ENCODE results near the gene SEC22A. TPM values are rescaled to one million over a fixed set of nuclear protein-coding genes. Genes with fewer than 3 reads are reported as not detected.

SEC22A gene, protein sequence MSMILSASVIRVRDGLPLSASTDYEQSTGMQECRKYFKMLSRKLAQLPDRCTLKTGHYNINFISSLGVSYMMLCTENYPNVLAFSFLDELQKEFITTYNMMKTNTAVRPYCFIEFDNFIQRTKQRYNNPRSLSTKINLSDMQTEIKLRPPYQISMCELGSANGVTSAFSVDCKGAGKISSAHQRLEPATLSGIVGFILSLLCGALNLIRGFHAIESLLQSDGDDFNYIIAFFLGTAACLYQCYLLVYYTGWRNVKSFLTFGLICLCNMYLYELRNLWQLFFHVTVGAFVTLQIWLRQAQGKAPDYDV
- 9.5 TPM for total RNA-seq
- long read RNA-seq, transcript SEC22A-210 (7 exons, 972 nt), result major isoform, 14 of 17 reads
- long read RNA-seq, partial matches to known transcripts, result 1 of 17 reads
- long read RNA-seq, other reads (novel, unspliced or antisense), result 2 of 17 reads

DNA sequence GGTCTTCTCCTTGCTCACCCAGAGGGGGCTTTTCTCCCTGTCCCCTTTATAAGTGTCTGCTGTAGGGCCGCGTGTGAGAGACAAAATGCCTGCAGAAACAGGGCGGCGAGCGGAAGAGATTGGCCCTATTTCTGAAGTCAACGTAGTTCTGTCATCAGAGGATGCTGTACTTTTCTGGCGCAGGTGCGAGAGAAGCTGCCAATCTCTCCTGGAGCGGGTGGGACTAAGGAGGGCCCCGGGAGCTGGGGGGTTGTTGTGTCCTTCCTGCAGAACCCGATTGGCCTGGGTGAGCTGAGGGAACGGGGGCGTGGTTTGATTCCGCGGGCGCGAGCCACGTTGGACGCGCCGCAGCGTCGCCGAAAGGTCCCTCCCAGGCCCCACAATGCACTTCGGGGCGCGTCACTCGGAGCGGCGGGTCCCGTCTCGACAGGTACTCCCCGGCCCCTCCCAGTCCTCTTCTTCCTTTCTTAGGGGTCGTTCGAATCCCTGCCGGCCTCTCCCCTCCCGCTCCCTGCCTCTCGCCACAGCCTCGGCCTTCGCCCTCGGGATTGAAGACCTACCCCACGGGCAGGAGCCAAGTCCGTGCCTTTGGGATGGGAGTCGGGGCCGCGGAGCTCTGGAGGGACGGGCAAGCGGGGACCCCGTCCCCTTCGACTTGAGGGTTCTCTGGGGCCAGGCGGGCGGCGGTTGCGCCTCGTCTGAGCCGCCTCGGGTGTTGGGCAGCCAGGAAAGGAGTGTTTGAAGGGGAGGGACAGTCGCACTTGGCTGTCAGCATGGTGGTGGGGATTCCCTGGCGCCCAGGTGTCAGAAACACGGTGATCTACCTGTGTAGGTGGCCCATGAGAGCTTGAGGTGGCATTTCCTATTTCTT lies at the start of gene SEC22A:
Gene SEC22A (plus strand): TSS at position 387 of the 871 bp plus-strand sequence. CDS start 7,275 bp downstream, outside the sequence.
- H3K9me3 ChIP-seq (replicated peaks), result no peaks in the 10 kb centered on the region
- peak within 1 kb of the TSS; percentile 84 for H3K27ac ChIP-seq (replicated peaks)
- intact Hi-C loops (cut with micrococcal nuclease), result no loop called here
- TF ChIP-seq, protein P1, sequence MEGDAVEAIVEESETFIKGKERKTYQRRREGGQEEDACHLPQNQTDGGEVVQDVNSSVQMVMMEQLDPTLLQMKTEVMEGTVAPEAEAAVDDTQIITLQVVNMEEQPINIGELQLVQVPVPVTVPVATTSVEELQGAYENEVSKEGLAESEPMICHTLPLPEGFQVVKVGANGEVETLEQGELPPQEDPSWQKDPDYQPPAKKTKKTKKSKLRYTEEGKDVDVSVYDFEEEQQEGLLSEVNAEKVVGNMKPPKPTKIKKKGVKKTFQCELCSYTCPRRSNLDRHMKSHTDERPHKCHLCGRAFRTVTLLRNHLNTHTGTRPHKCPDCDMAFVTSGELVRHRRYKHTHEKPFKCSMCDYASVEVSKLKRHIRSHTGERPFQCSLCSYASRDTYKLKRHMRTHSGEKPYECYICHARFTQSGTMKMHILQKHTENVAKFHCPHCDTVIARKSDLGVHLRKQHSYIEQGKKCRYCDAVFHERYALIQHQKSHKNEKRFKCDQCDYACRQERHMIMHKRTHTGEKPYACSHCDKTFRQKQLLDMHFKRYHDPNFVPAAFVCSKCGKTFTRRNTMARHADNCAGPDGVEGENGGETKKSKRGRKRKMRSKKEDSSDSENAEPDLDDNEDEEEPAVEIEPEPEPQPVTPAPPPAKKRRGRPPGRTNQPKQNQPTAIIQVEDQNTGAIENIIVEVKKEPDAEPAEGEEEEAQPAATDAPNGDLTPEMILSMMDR (IDR thresholded peaks at IDR 0.05; ENCODE audit: borderline replicate concordance), result no peak
- DNase-seq, result peak; percentile 91
- peak within 1 kb of the TSS; percentile 97 for H3K4me3 ChIP-seq
- no peaks in the 10 kb centered on the region for H3K36me3 ChIP-seq
- peaks cover 23% of the 10 kb centered on the region for H3K4me1 ChIP-seq
- no peaks in the 10 kb centered on the region for H3K27me3 ChIP-seq (ENCODE audit: low read depth)

DNA sequence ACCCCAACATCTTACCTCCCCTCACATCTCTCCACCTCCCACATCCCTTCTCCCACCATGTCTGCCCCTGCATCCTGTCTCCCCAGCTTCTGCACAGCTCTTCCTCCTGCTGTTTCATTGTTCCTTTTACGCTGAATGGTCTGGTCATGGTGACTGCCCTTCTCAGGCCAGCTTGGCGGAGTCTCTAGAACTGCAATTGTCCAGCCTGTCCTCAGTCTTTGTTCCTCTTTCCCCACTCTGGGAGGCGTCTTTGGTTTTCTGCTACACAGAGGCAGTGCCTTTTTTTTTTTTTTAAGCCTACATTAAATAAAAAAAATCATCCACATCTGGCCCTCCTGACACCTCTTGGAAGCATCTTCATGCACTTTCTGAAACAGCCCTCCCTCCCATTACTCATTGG lies 49.1 kb upstream of the SEC22A start:
- peaks cover 28% of the 10 kb centered on the region for H3K4me1 ChIP-seq
- TF ChIP-seq, protein P1 (IDR thresholded peaks at IDR 0.05; ENCODE audit: borderline replicate concordance), result no peak
- intact Hi-C loops (cut with micrococcal nuclease), result no loop called here
- H3K9me3 ChIP-seq (replicated peaks), result no peaks in the 10 kb centered on the region
- H3K36me3 ChIP-seq, result peaks cover 53% of the 10 kb centered on the region
- H3K27ac ChIP-seq (replicated peaks), result no peak overlapping the region
- H3K4me3 ChIP-seq, result no peak overlapping the region
- no peaks in the 10 kb centered on the region for H3K27me3 ChIP-seq (ENCODE audit: low read depth)
- DNase-seq, result no peak

DNA sequence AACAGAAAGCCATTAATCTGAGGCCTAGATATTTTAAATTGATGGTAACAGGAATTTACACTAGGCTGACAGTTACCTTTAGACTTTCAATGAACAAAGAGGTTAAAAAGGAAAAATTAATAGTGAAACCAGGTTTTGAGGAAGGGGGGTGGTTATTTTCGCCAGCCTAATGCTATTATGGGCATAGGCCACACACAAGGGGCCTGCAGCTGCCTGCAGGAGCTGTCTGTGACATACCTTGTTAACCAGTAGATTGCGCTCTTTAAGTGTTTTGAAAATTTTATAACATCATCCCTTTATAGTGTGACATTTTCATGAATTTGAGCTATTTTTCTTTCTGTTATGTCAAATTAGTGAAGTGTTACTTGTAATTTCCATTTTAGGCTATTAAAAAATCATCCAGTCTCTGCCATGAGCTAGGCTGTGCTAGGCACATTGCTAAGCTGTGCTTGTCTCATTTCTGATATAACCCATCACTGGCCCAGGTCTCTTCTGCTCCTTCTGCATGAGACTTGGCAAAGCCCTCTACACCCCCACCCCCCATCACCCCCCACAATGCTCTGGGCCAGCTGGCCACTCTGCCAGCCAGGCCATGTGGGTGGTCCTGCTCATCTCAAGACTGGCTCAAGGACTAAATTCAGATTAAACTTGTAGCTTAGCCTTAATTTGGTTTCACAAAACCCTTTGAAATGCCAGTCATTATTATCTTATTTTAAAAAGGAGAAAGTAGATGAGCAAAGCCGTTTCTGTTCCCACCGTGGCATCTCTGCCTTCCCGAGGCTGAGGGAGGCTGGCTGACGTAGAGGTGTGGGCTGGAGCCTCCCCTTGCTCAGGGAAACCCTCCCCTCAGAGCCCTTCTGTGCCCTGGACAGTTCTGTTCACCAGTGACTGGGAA lies 48.4 kb upstream of the SEC22A start:
- H3K9me3 ChIP-seq (replicated peaks), result no peaks in the 10 kb centered on the region
- H3K4me3 ChIP-seq, result no peak overlapping the region
- H3K4me1 ChIP-seq, result peaks cover 35% of the 10 kb centered on the region
- no peaks in the 10 kb centered on the region for H3K27me3 ChIP-seq (ENCODE audit: low read depth)
- H3K36me3 ChIP-seq, result peaks cover 48% of the 10 kb centered on the region
- no peak overlapping the region for H3K27ac ChIP-seq (replicated peaks)
- intact Hi-C loops (cut with micrococcal nuclease), result no loop called here
- DNase-seq, result no peak
- TF ChIP-seq, protein P1 (IDR thresholded peaks at IDR 0.05; ENCODE audit: borderline replicate concordance), result no peak

DNA sequence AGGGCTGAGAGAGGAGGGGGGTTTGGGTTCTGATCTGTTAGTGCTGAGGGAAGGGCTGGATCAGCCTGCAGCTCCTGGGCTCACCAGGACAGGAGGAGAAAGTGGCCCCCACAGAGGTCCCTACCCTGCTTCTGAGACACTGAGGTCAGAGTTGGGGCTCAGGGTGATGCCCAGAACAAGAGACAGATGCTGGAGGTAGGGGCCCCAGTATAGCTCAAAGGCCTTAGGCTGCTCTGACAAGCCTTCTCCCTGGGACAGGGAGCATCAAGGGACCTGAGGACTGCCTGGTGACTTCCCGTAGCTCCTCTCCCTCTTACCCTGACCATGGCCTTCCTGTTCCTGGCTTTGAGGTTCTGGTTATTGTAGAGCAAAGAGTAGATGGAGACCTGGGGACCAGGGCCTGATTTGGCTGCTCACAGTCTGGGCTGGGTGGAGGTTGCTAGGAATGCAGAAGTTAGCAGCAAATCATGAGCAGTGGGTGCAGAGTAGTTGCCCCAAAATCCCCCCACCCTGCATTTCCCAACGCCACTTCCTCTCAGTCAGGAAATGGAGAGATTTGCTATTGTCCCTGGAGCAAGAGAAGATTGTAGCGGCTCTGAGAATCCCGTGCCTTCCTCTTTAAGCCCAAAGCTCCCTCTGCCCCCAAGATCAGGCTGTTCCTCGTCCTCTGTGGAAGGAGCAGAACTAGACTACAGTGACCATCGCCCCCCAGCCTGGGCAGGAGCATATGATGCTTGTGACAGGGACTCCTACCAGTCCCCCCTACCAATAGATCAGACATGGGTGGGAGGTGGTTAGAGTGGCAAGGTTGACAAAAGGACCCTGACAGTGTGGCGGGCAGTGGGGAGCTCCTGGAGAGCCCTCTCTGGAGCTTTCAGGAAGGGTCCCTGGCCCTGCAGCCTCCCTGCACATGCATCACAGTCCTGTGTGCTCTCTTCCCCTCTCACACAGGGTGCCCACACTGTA lies 47.4 kb upstream of the SEC22A start:
- intact Hi-C loops (cut with micrococcal nuclease), result no loop called here
- DNase-seq, result no peak
- Histone ChIP-seq H3K4me3 (no peak overlapping the region), H3K9me3 (replicated peaks) (no peaks in the 10 kb centered on the region), H3K36me3 (peaks cover 44% of the 10 kb centered on the region), H3K27ac (replicated peaks) (no peak overlapping the region), H3K4me1 (peaks cover 36% of the 10 kb centered on the region), H3K27me3 (ENCODE audit: low read depth) (no peaks in the 10 kb centered on the region)
- TF ChIP-seq, protein P1 (IDR thresholded peaks at IDR 0.05; ENCODE audit: borderline replicate concordance), result no peak

All from left ventricle myocardium inferior (tissue), 1 donor.